ENCODE results near the gene CHRND. TPM values are rescaled to one million over a fixed set of nuclear protein-coding genes. Genes with fewer than 3 reads are reported as not detected.

CHRND gene
- total and polyA plus RNA-seq, 11 donors, result not detected

GRCh38 chr2:232512602-232513001 lies 13.4 kb upstream of the CHRND start:
- intact Hi-C loops (cut with DNase I), result no loop called here
- Histone ChIP-seq H3K9me3 (no peaks in the 10 kb centered on the region), H3K4me1 (peaks cover 0 to 3% (median 0%) of the 10 kb centered on the region in 12 donors), H3K27ac (no peak overlapping the region), H3K36me3 (no peaks in the 10 kb centered on the region), H3K27me3 (peaks cover 0 to 15% (median 0%) of the 10 kb centered on the region in 9 donors), H3K4me3 (no peak overlapping the region)
- WGBS, 4 donors, result 83 to 90% (median 86%) methylated on average over 9 to 10 of the region's 10 CpGs
- ATAC-seq (no peak), DNase-seq (no peak)
- TF ChIP-seq CTCF (IDR thresholded peaks at IDR 0.05) (no peak), POLR2A (IDR thresholded peaks at IDR 0.05) (no peak)

DNA sequence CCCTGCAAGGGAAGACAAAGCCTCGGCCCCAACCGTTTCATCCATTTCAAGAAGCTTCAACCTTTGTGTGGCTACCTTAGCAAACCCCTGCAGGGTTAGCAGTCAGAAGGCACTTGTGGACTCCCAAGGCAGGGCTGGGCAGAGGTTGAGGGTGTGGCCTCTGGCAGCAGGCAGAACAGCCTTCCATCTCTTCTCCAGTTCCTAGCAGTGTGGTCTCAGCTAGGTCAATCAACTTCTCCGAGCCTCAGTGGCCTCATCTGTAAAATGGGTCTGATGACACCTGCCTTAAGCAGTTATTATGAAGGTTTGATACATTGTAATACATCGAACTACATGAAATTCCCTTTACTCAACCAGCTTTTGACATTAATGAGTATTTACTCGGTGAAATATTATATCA lies 12.6 kb upstream of the CHRND start:
- 82 to 88% (median 84%) methylated on average over 5 of the region's 5 CpGs for WGBS, 4 donors
- H3K4me1 ChIP-seq, result peaks cover 0 to 3% (median 0%) of the 10 kb centered on the region in 12 donors
- intact Hi-C loops (cut with DNase I), result no loop called here
- no peak for ATAC-seq
- peaks cover 0 to 19% (median 0%) of the 10 kb centered on the region in 9 donors for H3K27me3 ChIP-seq
- TF ChIP-seq POLR2A (IDR thresholded peaks at IDR 0.05) (no peak), CTCF (IDR thresholded peaks at IDR 0.05) (no peak)
- no peaks in the 10 kb centered on the region for H3K9me3 ChIP-seq
- H3K4me3 ChIP-seq, result no peak overlapping the region
- no peak for DNase-seq
- no peaks in the 10 kb centered on the region for H3K36me3 ChIP-seq
- no peak overlapping the region for H3K27ac ChIP-seq

- Histone ChIP-seq H3K4me3 (no peak overlapping the region), H3K9me3 (no peaks in the 10 kb centered on the region), H3K36me3 (no peaks in the 10 kb centered on the region), H3K4me1 (peaks cover 0 to 3% (median 0%) of the 10 kb centered on the region in 12 donors), H3K27me3 (peaks cover 0 to 31% (median 5%) of the 10 kb centered on the region in 9 donors), H3K27ac (no peak overlapping the region)
- DNase-seq (no peak), ATAC-seq (no peak)
- intact Hi-C loops (cut with DNase I), result loop anchor here in 1 of 10 donors (5.0 kb wide), 1 partner anchor 68 kb away; no protein-coding TSS in a partner anchor
- 84 to 93% (median 88%) methylated on average over 7 of the region's 7 CpGs for WGBS, 4 donors
- TF ChIP-seq POLR2A (IDR thresholded peaks at IDR 0.05) (no peak), CTCF (IDR thresholded peaks at IDR 0.05) (no peak)
Measured at GRCh38 chr2:232515639-232516038, 10.3 kb upstream of the CHRND start.

- no peaks in the 10 kb centered on the region for H3K9me3 ChIP-seq
Measured at GRCh38 chr2:232516551-232516950, 9.4 kb upstream of the CHRND start.

More at GRCh38 chr2:232516551-232516950, 9.4 kb upstream of the CHRND start:
- Histone ChIP-seq H3K4me1 (peaks cover 0 to under 1% (median 0%) of the 10 kb centered on the region in 12 donors), H3K36me3 (no peaks in the 10 kb centered on the region), H3K27ac (no peak overlapping the region), H3K27me3 (peaks cover under 1 to 41% (median 13%) of the 10 kb centered on the region in 9 donors), H3K4me3 (no peak overlapping the region)
- TF ChIP-seq POLR2A (IDR thresholded peaks at IDR 0.05), result no peak
- no peak for TF ChIP-seq CTCF (IDR thresholded peaks at IDR 0.05)
- intact Hi-C loops (cut with DNase I), result loop anchor here in 1 of 10 donors (5.0 kb wide), 1 partner anchor 69 kb away; no protein-coding TSS in a partner anchor
- ATAC-seq (no peak), DNase-seq (no peak)
- WGBS, 4 donors, result 78 to 91% (median 86%) methylated on average over 3 of the region's 3 CpGs

Measured in heart left ventricle (tissue), 16 donors.